Measurements from ENCODE around the gene HEXIM1.

Gene HEXIM1

GRCh38 chr17:45129940-45130680, 18.2 kb upstream of the HEXIM1 start:
- DNase-seq (ENCODE audit: low spot score): no peak

GRCh38 chr17:45130681-45131615, 17.3 kb upstream of the HEXIM1 start:
- no peak for DNase-seq (ENCODE audit: low spot score)

- peak; percentile 92 for DNase-seq (ENCODE audit: low spot score)
These were observed 16.5 kb upstream of the HEXIM1 start for GRCh38 chr17:45131616-45132319.

- DNase-seq (ENCODE audit: low spot score): peak; percentile 95
These were observed 16.0 kb upstream of the HEXIM1 start, which contains the start of gene PLCD3 for GRCh38 chr17:45132320-45132571. TSS of gene PLCD3 (minus strand) at chr17:45132515. CDS start at chr17:45132410, 105 bp downstream.

- DNase-seq (ENCODE audit: low spot score): peak; percentile 89
These were observed 15.5 kb upstream of the HEXIM1 start for GRCh38 chr17:45132572-45133463.

- peak; percentile 100 for DNase-seq (ENCODE audit: low spot score)
These were observed 12.9 kb upstream of the HEXIM1 start, which contains the start of gene ACBD4 for GRCh38 chr17:45135192-45135977. TSS of gene ACBD4 (plus strand) at chr17:45135687. CDS start at chr17:45136145, 458 bp downstream.

- peak; percentile 72 for DNase-seq (ENCODE audit: low spot score)
These were observed 12.1 kb upstream of the HEXIM1 start for GRCh38 chr17:45135978-45136791.

GRCh38 chr17:45136846-45137560, 11.3 kb upstream of the HEXIM1 start:
- DNase-seq (ENCODE audit: low spot score): no peak

- no peak for DNase-seq (ENCODE audit: low spot score)
These were observed 10.5 kb upstream of the HEXIM1 start for GRCh38 chr17:45137561-45138305.

- DNase-seq (ENCODE audit: low spot score): peak; percentile 76
These were observed 9.3 kb upstream of the HEXIM1 start for GRCh38 chr17:45138911-45139532.

- DNase-seq (ENCODE audit: low spot score): no peak
These were observed 8.7 kb upstream of the HEXIM1 start for GRCh38 chr17:45139533-45139920.

GRCh38 chr17:45143094-45143670, 5.1 kb upstream of the HEXIM1 start:
- no peak for DNase-seq (ENCODE audit: low spot score)

- DNase-seq (ENCODE audit: low spot score): peak; percentile 81
These were observed 4.5 kb upstream of the HEXIM1 start for GRCh38 chr17:45143767-45144198.

GRCh38 chr17:45144199-45145034, 3.9 kb upstream of the HEXIM1 start:
- DNase-seq (ENCODE audit: low spot score): peak; percentile 67

- peak; percentile 59 for DNase-seq (ENCODE audit: low spot score)
These were observed 3.3 kb upstream of the HEXIM1 start for GRCh38 chr17:45145035-45145389.

- DNase-seq (ENCODE audit: low spot score): no peak
These were observed 2.1 kb upstream of the HEXIM1 start for GRCh38 chr17:45146166-45146565.

- no peak for DNase-seq (ENCODE audit: low spot score)
These were observed 1.7 kb upstream of the HEXIM1 start for GRCh38 chr17:45146592-45146889.
